Dedifferentiated amniotic fluid mesenchymal stem cell (primary cell): ENCODE measurements around the gene HSD11B2.

Experiments used
- DNase-seq: peaks from one replicate; pipeline ENCODE4 v3.0.0-alpha.2; 2016; ENCODE audit errors: extremely low spot score

The HSD11B2 gene

DNA sequence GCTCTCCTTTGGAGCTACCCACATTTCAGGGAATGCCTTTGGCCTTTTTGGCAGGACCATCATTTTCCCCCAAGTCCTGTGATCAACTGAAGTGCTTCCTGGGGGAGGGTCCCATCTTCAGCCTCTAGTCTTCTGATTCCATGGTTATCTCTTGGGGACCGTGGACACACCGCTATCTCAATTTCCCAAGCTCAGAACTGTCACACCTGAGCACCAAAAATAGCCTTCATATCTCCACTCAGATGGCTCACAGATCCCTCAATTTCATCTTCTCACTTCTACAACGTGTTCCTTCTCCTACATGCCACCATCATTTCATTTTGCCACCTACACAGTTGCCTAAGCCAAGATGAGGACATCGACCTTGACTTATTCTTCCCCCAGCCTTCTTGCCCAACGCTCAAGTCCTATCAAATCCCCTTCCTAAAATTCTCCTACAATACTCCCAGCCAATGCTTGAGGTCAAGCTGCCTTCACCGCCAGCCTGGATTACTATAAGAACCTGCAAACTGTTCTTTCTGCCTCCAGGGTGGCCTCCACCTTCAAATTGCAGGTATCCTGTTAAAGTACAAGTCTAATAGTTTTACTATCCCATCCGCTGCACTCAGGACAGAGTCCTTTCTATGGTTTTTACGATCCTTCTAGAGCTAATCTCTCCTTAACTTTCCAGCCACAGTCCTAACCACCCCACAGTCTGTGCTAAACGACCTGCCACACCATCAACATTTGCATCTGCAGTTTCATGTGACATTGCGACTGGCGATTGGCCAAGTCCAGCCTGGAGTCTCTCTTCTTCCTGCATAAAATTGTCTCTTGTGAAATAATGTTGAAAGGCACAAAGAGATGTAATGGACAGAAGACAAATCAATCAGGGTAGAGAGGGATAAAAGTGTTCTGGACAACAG lies 43.9 kb downstream of the HSD11B2 start:
- no peak for DNase-seq

GRCh38 chr16:67477960-67478554 lies 47.1 kb downstream of the HSD11B2 start:
- DNase-seq, result no peak

DNA sequence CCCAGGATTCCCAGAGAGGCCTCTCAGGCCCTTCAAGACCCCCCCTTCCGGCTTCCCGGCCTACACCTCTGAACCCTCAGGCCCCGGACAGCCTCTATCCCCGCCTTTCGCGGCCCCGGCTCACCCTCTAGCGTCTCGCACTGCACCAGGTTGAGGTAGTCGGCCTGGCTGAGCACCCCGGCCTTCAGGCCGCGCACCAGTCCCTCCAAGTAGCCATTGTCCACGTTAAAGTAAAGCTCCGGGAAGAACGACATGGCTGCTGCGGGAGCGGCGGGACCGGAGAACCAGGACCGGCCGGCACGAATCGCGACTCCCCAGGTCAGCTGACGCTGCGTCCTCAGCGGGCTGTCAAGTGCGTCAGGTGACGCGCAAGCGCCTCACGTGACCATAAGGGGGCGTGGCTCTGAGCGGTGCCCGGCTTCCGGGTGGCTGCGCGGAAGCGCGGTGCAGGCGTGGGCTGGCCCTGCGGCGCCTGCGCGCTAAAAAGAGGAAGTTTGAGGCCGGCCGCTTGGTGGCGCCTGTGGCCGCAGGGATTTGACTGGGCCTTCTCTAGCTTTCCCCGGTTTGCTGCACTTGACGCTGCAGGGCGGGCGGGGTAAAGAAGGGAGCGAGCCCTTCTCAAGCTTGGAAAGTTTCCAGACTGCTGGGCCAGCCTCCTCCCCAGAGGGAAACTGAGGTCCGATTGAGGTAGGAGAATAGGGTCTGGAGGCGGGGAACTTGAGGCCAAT lies 50.1 kb downstream of the HSD11B2 start, which contains the start of gene ATP6V0D1:
ATP6V0D1 (minus strand) TSS at position 325 of the 728 bp plus-strand sequence; CDS start at position 254, 71 bp downstream.
- peak; percentile 97 for DNase-seq

DNA sequence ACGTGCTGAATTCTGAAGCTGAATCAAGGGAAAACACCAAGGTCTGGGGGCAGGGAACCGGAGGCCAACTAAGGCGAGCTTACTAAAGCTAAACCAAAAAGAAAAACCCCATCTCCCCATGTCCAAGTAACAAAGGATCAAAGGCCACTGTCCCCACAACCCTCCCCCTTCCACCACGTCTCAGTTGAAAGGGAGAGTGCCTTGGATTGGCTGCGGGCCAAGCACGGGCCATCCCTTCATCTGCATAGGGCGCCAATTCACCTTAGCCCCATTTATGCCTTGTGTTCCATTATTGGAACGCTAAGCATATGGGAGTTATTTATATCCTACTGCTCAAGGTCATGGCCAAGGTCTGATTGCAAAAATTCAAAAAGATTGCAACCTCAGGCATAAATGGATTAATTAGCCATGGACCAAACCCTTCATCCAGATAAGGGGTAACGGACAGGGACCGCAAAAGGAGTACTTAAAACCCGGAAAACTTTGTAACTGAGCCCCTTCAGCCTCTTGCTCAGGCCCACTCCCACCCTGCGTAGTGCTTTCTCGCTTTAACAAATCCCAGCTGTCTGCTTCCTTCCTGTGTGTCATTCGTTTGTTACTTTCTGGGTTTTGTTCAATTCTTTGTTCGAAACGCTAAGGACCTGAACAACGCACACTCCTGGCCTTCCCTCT lies 50.8 kb downstream of the HSD11B2 start:
- DNase-seq, result no peak

GRCh38 chr16:67482233-67482924 lies 51.5 kb downstream of the HSD11B2 start:
- no peak for DNase-seq

DNA sequence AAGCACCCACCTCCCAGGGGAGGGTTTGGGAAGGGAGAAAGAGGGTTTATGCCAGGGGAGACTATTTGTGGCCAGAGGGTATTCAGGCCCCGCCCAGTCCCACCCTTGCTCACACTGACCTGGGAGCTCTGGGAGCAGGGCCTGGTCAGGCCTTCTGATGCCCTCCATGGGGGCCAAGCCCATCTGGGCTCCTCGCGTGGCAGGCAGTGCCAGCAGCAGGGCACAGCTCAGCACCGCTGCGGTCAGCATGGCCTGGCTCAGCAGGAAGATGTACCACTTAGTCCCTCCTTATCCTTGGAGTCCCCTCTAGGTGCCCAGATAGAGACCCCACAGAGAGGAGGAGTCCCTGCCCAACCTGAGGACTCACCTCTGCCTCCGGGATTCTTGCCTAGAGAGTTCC lies 52.2 kb downstream of the HSD11B2 start, which contains the start of gene AGRP:
AGRP (minus strand) TSS at position 398 of the 400 bp plus-strand sequence; CDS start at position 249, 149 bp downstream.
- DNase-seq, result no peak

DNA sequence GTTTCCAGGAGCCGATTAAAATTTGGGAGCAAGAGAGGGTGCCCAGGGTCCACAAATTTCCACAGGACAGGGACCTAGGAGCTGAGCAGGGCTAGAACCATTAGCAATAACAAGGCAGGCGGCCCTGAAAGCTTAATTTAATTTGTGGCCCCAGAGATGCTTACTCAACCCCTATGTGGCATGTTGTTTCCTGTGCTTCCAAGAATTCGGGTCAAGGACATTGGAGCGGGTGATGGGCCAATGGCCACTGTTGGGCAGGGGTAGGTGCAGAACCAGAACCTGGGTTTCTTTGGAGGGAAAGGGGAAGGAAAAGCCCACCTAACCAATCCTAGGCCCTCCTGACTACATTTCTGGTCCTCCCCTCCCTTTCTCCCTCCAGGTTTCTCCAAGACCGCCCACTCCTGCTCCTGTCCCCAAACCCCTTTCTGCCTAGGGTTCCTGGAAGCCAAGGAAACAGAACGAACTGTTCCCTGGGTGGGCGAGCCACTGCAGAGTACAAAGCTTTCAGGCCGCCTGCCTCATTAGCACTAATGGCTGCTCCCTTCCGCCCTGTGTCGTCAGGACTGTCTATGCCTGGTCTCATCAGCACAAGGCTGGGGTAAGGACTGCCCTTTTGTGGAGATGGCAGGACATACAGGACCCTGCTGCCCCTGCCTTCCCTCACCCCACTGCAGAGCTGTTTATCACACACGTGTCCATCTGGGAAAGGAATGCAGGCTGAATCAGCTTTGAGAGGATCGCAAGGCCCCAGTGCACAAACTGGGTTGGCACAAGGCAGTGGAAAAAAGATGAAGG lies 53.0 kb downstream of the HSD11B2 start:
- no peak for DNase-seq

DNA sequence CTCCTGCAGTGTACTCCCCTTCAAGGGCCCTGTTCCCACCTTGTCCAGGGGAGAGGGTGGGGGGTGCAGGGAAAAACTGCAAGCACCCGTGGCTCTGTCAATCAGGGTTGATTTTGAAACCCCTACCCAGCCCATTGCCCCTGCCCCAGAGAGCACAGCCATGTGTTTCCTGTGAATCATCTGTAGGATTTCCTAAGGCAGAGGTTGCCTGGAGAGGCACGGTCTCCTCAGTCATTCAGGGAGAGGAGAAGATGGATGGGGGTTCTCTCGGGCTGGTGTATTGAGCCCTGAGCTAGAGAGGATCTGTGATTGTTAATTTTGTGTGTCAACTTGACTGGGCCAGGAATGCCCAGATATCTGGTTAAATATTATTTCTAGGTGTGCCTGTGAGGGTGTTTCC lies 55.9 kb downstream of the HSD11B2 start:
- no peak for DNase-seq
